ENCODE results near the gene NLRP12. TPM values are rescaled to one million over a fixed set of nuclear protein-coding genes. Genes with fewer than 3 reads are reported as not detected.

The NLRP12 gene
- total and polyA plus RNA-seq, 10 of the 15 experiments (the other 5 are each of a cell fraction or from before 2014, with no cell fraction given), result not detected

GRCh38 chr19:53868892-53869804 is 45.0 kb upstream of the NLRP12 start:
- Histone ChIP-seq H3K4me2 (ENCODE audit: control insufficient read depth, insufficient read depth) (peak overlapping the region; percentile 3; the same call in 1 of the 2 replicates), H3K27me3 (replicated peaks in 1 of 2; ENCODE audit: control insufficient read depth in 2 of 2, insufficient read depth in 2 of 2, low read length in 1 of 2) (no peaks in the 10 kb centered on the region), H3K4me1 (ENCODE audit: control insufficient read depth, insufficient read depth, low read length) (no peaks in the 10 kb centered on the region), H3K27ac (ENCODE audit: control insufficient read depth, insufficient read depth) (no peak overlapping the region; the same call in 1 of the 2 replicates), H3K36me3 (ENCODE audit: control insufficient read depth in 2 of 2, insufficient read depth in 2 of 2, low read length in 1 of 2) (no peaks in the 10 kb centered on the region), H2AFZ (ENCODE audit: control insufficient read depth, low read depth, low read length) (no peak overlapping the region), H3K9me3 (replicated peaks; ENCODE audit: control insufficient read depth, insufficient read depth, low read length) (no peaks in the 10 kb centered on the region; the same call in 2 of the 3 replicates), H3K9ac (ENCODE audit: control insufficient read depth, insufficient read depth, low read length) (no peak overlapping the region), H4K20me1 (ENCODE audit: control insufficient read depth, insufficient read depth) (no peaks in the 10 kb centered on the region), H3K79me2 (ENCODE audit: control insufficient read depth, insufficient read depth, low read length) (no peaks in the 10 kb centered on the region), H3K4me3 (no peak overlapping the region)
- ChIA-PET SMC1A (ENCODE audit: uncharacterized antibody, unreplicated experiment) (no interaction called here), CTCF (no interaction called here), POLR2A (no interaction called here), RAD21 (ENCODE audit: unreplicated experiment) (no interaction called here)
- no TSS peak for BruUV-seq (replicated peaks)
- TF ChIP-seq BCL11A (IDR thresholded peaks at IDR 0.05; ENCODE audit: low read depth, low read length), result no peak
- 0 out of 4 replicates have a peak, but pooled peaks of 1 of the 2 experiments have one; percentile 21 for TF ChIP-seq SRF (IDR thresholded peaks at IDR 0.05; ENCODE audit: low read depth in 2 of 2, low read length in 2 of 2)
- no peak for DNase-seq (ENCODE audit: low read depth, low spot score)
- ATAC-seq, result no peak
- 2% methylated on average over 33 of the region's 75 CpGs for WGBS (ENCODE audit: insufficient coverage, insufficient replicate concordance, low lambda C conversion rate, missing lambda C conversion rate)
- in situ Hi-C loops (cut with MboI), result no loop called here
- FAIRE-seq, result no peak
- intact Hi-C loops (cut with micrococcal nuclease; ENCODE audit: unreplicated experiment), result no loop called here

GRCh38 chr19:53868091-53868891 is 44.2 kb upstream of the NLRP12 start:
- Histone ChIP-seq H3K27ac (ENCODE audit: control insufficient read depth, insufficient read depth) (no peak overlapping the region), H2AFZ (ENCODE audit: control insufficient read depth, low read depth, low read length) (no peak overlapping the region)
- SMC1A ChIA-PET (ENCODE audit: uncharacterized antibody, unreplicated experiment), result no interaction called here

More at GRCh38 chr19:53868091-53868891, 44.2 kb upstream of the NLRP12 start:
- ATAC-seq (no peak), FAIRE-seq (no peak), DNase-seq (ENCODE audit: low read depth, low spot score) (no peak)
- H3K27me3 ChIP-seq (replicated peaks in 1 of 2; ENCODE audit: control insufficient read depth in 2 of 2, insufficient read depth in 2 of 2, low read length in 1 of 2), result no peaks in the 10 kb centered on the region
- H3K4me1 ChIP-seq (ENCODE audit: control insufficient read depth, insufficient read depth, low read length), result no peaks in the 10 kb centered on the region
- in situ Hi-C loops (cut with MboI) (no loop called here), intact Hi-C loops (cut with micrococcal nuclease; ENCODE audit: unreplicated experiment) (no loop called here)
- no TSS peak for BruUV-seq (replicated peaks)
- no peak overlapping the region; the same call in 1 of the 2 replicates for H3K4me3 ChIP-seq
- H3K36me3 ChIP-seq (ENCODE audit: control insufficient read depth in 2 of 2, insufficient read depth in 2 of 2, low read length in 1 of 2), result no peaks in the 10 kb centered on the region
- H3K9me3 ChIP-seq (replicated peaks; ENCODE audit: control insufficient read depth, insufficient read depth, low read length), result no peaks in the 10 kb centered on the region; the same call in 2 of the 3 replicates
- H3K79me2 ChIP-seq (ENCODE audit: control insufficient read depth, insufficient read depth, low read length), result no peaks in the 10 kb centered on the region
- no peak overlapping the region for H3K4me2 ChIP-seq (ENCODE audit: control insufficient read depth, insufficient read depth)
- ChIA-PET CTCF (no interaction called here), RAD21 (ENCODE audit: unreplicated experiment) (no interaction called here), POLR2A (no interaction called here)
- 2% methylated on average over 31 of the region's 37 CpGs for WGBS (ENCODE audit: insufficient coverage, insufficient replicate concordance, low lambda C conversion rate, missing lambda C conversion rate)
- no peak overlapping the region for H3K9ac ChIP-seq (ENCODE audit: control insufficient read depth, insufficient read depth, low read length)
- no peak for TF ChIP-seq BMI1 (IDR thresholded peaks at IDR 0.05; ENCODE audit: borderline replicate concordance)
- no peaks in the 10 kb centered on the region for H4K20me1 ChIP-seq (ENCODE audit: control insufficient read depth, insufficient read depth)

Data from GM12878 (cell line).